Fibroblast of peridontal ligament (primary cell): ENCODE results near the gene HTR6.

Experiments
- DNase-seq: peaks from one replicate; pipeline ENCODE4 v3.0.0-alpha.2; 2010; ENCODE audit errors: extremely low read depth

Gene HTR6

DNA sequence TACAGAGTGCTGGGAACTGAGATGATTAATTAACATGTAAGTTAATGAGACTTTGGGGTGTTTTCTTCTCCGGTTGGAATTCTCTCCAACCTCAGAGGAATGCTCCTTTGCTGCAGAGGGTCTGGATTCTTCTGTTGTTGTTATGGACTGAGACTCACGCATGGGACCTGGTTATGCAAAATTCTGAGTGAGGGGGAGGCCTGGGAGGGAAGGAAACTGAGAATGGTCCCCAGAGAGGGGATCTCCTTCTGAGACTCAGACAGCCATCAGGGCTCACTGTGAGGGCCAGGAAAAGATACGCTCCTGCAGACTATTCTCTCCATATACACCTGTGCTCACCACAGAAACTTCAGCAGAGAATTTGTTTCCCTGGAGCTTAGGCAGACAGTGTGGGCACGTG lies 56.3 kb downstream of the HTR6 start:
- DNase-seq, result no peak

DNA sequence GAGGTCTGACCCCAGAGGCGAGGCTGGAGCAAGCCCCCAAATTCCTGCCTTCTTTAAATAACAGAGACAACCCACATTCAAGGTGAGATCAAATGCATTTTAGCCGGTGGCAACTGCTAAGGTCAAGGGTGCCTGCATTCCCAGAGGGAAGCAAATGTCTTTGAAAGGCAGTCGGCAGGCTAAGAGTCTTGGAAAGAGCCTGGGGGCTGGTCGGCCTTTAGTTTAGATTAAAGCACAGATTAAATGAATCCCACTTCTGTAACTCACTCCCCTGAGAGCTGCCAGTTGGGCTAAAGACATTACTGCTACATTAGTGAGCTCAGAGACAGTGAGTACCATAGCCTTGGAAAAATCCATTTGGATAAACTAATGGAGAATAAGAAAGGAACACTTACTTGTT lies 59.2 kb downstream of the HTR6 start:
- DNase-seq, result no peak

DNA sequence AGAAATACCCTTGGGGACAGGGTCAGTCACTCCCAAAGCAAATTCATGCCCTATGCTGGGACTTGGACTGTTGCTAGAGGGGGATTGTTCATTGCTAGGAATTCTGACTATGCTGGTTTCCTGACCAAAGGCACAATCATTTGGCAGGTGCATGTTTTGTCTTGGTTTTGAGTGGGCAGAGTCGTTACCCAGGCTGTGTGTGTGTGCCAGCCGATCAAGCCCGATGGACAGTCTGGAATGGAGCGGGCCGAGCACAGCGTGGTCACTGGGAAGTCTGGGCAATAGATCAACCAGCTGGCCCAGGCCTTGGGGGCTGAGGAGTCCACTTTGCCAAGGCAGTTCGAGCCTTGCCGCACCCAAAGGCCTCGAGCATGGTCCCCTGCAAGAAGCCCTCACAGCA lies 60.9 kb downstream of the HTR6 start:
- DNase-seq, result no peak

DNA sequence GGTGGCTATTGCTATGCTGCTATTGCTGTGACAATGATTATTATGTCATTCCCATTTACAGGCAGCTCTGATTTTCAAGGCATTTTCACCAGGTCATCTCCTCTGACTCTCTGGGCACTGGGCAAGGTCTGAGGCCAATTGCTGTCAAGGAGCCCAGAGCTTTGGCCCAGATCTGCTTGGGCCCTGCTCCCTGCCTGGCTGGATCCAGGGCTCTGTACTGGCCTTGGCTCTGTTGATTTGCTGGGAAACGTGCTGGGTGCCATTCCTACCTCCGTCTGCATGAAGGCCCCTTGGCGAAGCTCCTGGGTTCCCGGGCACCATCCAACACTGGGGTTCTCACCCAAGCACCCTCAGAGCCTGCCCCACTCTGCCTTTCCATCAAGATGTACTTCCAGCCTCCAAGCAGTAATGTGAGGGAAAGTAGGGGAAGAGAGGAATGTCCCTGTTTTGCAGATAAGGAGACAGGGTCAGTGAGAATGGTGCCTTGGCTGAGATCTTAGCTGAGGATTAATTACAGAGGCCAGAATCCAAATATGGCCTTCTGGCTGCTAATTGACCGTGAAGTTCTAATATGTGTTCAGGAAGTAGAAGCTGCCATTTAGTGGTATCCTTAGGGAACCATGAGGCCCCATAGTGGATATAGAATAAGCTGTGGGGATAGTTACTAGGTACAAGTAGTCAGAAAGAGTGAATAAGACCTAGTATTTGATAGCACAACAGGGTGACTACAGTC lies 63.9 kb downstream of the HTR6 start:
- no peak for DNase-seq

DNA sequence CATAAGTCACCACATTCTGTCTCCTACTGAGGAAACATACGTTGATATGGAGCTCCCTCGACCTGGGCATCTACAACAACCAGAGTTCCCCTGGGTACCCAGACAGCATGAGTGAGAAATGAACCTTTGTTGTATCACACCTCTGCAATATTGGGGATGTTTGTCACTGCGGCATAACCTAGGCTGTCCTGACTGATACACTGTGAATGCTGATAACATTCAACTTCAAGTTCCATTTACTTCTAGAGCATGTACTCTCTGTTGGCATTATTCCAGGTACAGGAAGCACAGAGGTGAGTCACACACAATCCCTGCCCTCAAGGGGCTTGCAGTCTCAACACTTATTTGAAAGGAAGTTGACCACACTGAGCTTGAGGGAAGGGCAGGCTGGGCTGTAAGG lies 65.6 kb downstream of the HTR6 start:
- DNase-seq, result no peak
